ENCODE results near the gene GRID2. TPM values are rescaled to one million over a fixed set of nuclear protein-coding genes. Genes with fewer than 3 reads are reported as not detected.

The GRID2 gene
- total RNA-seq, 1 experiment from 2014 or later: 2.2 TPM

DNA sequence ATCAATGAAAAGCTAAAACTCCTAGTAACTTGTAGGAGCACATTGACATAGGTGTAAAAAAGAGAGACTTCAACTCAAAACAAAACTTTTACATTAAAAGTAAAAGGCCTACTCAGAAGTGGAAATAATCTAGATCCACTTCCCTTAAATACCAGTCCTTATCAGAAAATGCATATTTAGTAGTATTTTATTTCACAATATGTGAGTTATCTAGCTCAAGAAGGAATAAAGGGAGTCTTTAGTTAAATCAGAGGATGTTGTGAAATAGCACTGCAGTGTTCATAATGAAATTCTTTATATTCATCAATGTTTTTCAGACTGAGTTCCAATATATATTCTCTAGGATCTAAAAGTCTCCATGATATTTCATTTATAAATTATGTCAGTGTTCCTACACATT lies 715.0 kb downstream of the GRID2 start:
- ATAC-seq: no peak
- CTCF ChIA-PET: no interaction called here
- TF ChIP-seq EZH2phosphoT487 (IDR thresholded peaks at IDR 0.05; ENCODE audit: borderline replicate concordance, low read length) (no peak), CTCF (conservative IDR thresholded peaks at IDR 0.05; ENCODE audit: low read depth, low read length) (no peak), EZH2 (IDR thresholded peaks at IDR 0.05; ENCODE audit: low read length, unreplicated experiment) (no peak)

GRCh38 chr4:93029769-93030168 lies 726.0 kb downstream of the GRID2 start:
- DNase-seq (no peak), ATAC-seq (no peak)
- no TSS peak for BruUV-seq (replicated peaks)
- no peak overlapping the region for H3K27ac ChIP-seq (ENCODE audit: low read length)
- H3K9me2 ChIP-seq (replicated peaks; ENCODE audit: low read length): no peaks in the 10 kb centered on the region
- H3K27me3 ChIP-seq (ENCODE audit: low read length): no peaks in the 10 kb centered on the region
- no peak overlapping the region for H3K4me3 ChIP-seq (ENCODE audit: low read length)
- H3K4me1 ChIP-seq (ENCODE audit: insufficient read depth, low read length): no peaks in the 10 kb centered on the region
- CTCF ChIA-PET: interaction anchor here (0.6 kb wide), 1 partner anchor 124 kb away, joined by 3 read pairs; no protein-coding TSS in a partner anchor
- H3K9ac ChIP-seq (ENCODE audit: low read length): no peak overlapping the region
- no peaks in the 10 kb centered on the region for H3K79me2 ChIP-seq (ENCODE audit: low read length)
- no peak overlapping the region for H2AFZ ChIP-seq (ENCODE audit: low read length)
- no peak overlapping the region for H3K4me2 ChIP-seq (ENCODE audit: low read length)
- H3K9me3 ChIP-seq (ENCODE audit: low read length): no peaks in the 10 kb centered on the region
- H3F3A ChIP-seq (ENCODE audit: low read length, unreplicated experiment): no peaks in the 10 kb centered on the region
- H4K20me1 ChIP-seq (ENCODE audit: low read length): no peaks in the 10 kb centered on the region
- POLR2A ChIA-PET (ENCODE audit: unreplicated experiment): interaction anchor here (0.6 kb wide), 1 partner anchor 12 kb away, joined by 11 read pairs; no protein-coding TSS in a partner anchor
- no peaks in the 10 kb centered on the region for H3K36me3 ChIP-seq (ENCODE audit: low read depth, low read length)
- intact Hi-C loops (cut with micrococcal nuclease): no loop called here
- no peak for TF ChIP-seq EZH2 (IDR thresholded peaks at IDR 0.05; ENCODE audit: low read length, unreplicated experiment)

More for the DNA sequence above, 715.0 kb downstream of the GRID2 start:
- no peaks in the 10 kb centered on the region for H3K36me3 ChIP-seq (ENCODE audit: low read depth, low read length)
- DNase-seq: no peak
- no peaks in the 10 kb centered on the region for H3F3A ChIP-seq (ENCODE audit: low read length, unreplicated experiment)
- no peaks in the 10 kb centered on the region for H3K79me2 ChIP-seq (ENCODE audit: low read length)
- BruUV-seq (replicated peaks): no TSS peak
- intact Hi-C loops (cut with micrococcal nuclease): no loop called here
- no peaks in the 10 kb centered on the region for H3K4me1 ChIP-seq (ENCODE audit: insufficient read depth, low read length)
- H3K27me3 ChIP-seq (ENCODE audit: low read length): no peaks in the 10 kb centered on the region
- H2AFZ ChIP-seq (ENCODE audit: low read length): no peak overlapping the region
- H3K9me2 ChIP-seq (replicated peaks; ENCODE audit: low read length): no peaks in the 10 kb centered on the region
- H4K20me1 ChIP-seq (ENCODE audit: low read length): no peaks in the 10 kb centered on the region
- no peak overlapping the region for H3K4me3 ChIP-seq (ENCODE audit: low read length)
- no peak overlapping the region for H3K9ac ChIP-seq (ENCODE audit: low read length)
- H3K27ac ChIP-seq (ENCODE audit: low read length): no peak overlapping the region
- H3K4me2 ChIP-seq (ENCODE audit: low read length): no peak overlapping the region
- H3K9me3 ChIP-seq (ENCODE audit: low read length): no peaks in the 10 kb centered on the region
- POLR2A ChIA-PET (ENCODE audit: unreplicated experiment): no interaction called here

GRCh38 chr4:93030670-93031069 lies 726.9 kb downstream of the GRID2 start:
- no peak overlapping the region for H3K4me3 ChIP-seq (ENCODE audit: low read length)
- no peaks in the 10 kb centered on the region for H3F3A ChIP-seq (ENCODE audit: low read length, unreplicated experiment)
- no peak overlapping the region for H3K9ac ChIP-seq (ENCODE audit: low read length)
- intact Hi-C loops (cut with micrococcal nuclease): no loop called here
- H3K9me3 ChIP-seq (ENCODE audit: low read length): no peaks in the 10 kb centered on the region
- no peaks in the 10 kb centered on the region for H3K36me3 ChIP-seq (ENCODE audit: low read depth, low read length)
- H2AFZ ChIP-seq (ENCODE audit: low read length): no peak overlapping the region
- ChIA-PET CTCF (no interaction called here), POLR2A (ENCODE audit: unreplicated experiment) (no interaction called here)
- TF ChIP-seq EZH2 (IDR thresholded peaks at IDR 0.05; ENCODE audit: low read length, unreplicated experiment) (no peak), EZH2phosphoT487 (IDR thresholded peaks at IDR 0.05; ENCODE audit: borderline replicate concordance, low read length) (no peak)
- no peak overlapping the region for H3K27ac ChIP-seq (ENCODE audit: low read length)
- no TSS peak for BruUV-seq (replicated peaks)
- no peak for ATAC-seq
- DNase-seq: no peak
- H3K79me2 ChIP-seq (ENCODE audit: low read length): no peaks in the 10 kb centered on the region
- no peaks in the 10 kb centered on the region for H3K9me2 ChIP-seq (replicated peaks; ENCODE audit: low read length)
- no peak overlapping the region for H3K4me2 ChIP-seq (ENCODE audit: low read length)
- no peaks in the 10 kb centered on the region for H3K27me3 ChIP-seq (ENCODE audit: low read length)
- H3K4me1 ChIP-seq (ENCODE audit: insufficient read depth, low read length): no peaks in the 10 kb centered on the region
- H4K20me1 ChIP-seq (ENCODE audit: low read length): no peaks in the 10 kb centered on the region
